HG02973 (cell line): Measurements from ENCODE around the gene ZBED1.
"Not testable (repeated sequence)": the region's sequence is repeated elsewhere in the genome, so short reads cannot be mapped to it uniquely, and the experiment has no call there.

Experiments
- ATAC-seq: cut with Tn5 transposase; IDR thresholded peaks from one replicate; pipeline ENCODE4 v1.9.1; 2021; ENCODE audit warnings: moderate library complexity; ENCODE audit not compliant: unreplicated experiment

The ZBED1 gene

GRCh38 chrX:2520539-2520938, 19.8 kb upstream of the ZBED1 start:
- no peak for ATAC-seq

DNA sequence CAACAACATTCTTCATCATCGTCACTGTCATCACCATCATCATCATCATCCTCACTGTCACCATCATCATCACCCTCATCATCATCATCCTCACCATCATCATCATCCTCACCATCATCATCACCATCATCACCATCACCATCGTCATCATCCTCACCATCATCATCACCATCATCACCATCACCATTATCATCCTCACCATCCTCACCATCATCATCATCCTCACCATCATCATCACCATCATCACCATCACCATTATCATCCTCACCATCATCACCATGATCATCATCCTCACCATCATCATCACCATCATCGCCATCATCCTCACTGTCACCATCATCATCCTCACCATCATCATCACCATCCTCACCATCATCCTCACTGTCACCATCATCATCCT, 18.9 kb upstream of the ZBED1 start:
- ATAC-seq: not testable (repeated sequence)

DNA sequence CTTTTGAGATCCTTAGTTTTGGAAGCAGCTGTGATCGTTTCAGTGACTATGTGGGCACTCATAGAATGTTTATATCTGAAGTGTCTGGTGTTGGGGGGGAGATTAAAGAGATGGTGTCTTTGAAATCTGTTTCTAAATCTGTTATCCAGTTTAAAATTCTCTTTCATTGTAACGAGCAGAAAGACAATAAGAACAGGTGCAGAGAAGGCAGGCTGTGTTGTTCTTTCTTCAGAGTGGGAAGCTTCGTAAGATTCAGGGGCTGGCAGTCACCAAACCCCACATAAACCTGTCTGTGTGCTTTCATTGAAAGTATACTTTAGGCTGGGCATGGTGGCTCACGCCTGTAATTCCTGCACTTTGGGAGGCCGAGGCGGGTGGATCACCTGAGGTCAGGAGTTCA, 16.3 kb upstream of the ZBED1 start:
- ATAC-seq: peak; percentile 9

- peak; percentile 36 for ATAC-seq
Measured at GRCh38 chrX:2516623-2517022, 15.8 kb upstream of the ZBED1 start.

GRCh38 chrX:2514131-2514530, 13.4 kb upstream of the ZBED1 start:
- no peak for ATAC-seq

DNA sequence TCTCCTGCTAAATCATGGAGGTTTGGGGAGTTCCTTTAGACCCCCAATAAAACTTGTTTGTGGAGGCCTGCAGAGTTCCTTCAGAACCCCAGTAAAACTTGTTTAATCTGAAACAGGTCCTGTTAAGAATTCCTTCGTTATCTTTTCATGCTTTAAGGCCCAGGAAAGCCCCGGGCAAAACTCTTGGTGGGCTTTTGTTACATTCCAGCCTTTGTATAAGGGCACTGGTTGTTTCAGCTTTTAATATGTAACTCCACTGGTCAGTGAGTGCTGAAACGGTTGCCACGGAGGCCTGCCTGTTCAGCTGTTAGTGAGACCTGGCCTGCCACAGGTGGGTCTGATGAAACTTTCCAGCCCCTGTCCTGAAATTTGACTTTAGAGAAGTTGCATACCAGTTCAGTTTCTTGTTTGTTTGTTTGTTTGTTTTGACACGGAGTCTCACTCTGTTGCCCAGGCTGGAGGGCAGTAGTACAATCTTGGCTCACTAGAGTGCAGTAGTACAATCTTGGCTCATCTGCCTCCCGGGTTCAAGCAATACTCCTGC, 12.4 kb upstream of the ZBED1 start:
- ATAC-seq: no peak

- no peak for ATAC-seq
Measured at GRCh38 chrX:2512501-2512900, 11.7 kb upstream of the ZBED1 start.

- ATAC-seq: no peak
Measured at GRCh38 chrX:2511326-2511725, 10.6 kb upstream of the ZBED1 start.

DNA sequence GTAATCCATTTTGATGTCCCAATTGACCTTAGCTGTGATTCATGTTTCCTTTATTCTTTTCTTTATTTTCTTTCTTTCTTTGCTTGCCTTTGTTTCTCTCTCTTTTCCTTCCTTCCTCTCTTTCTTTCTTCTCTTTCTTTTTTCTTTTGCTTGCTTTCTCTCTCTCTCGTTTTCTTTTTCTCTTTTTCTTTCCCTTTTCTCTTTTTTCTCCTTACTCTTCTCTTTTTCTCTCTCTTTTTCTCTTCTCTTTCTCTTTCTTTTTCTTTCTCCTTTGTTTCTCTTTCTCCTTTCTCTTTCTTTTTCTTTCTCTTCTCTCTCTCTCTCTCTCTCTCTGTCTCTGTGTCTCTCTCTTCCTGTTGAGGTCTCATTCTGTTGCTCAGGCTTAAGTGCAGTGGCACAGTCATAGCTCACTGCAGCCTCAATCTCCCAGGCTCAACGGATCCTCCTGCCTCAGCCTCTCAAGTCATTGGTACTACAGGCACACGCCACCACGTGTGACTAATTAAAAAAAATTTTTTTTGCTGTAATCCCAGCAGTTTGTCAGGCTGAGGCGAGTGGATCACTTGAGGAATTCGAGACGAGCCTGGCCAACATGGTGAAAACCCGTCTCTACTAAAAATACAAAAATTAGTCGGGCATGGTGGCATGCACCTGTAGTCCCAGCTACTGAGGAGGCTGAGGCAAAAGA, 8.0 kb upstream of the ZBED1 start:
- ATAC-seq: no peak

- ATAC-seq: no peak
Measured at GRCh38 chrX:2507904-2508627, 7.3 kb upstream of the ZBED1 start.

GRCh38 chrX:2507196-2507595, 6.4 kb upstream of the ZBED1 start:
- no peak for ATAC-seq

GRCh38 chrX:2505341-2505740, 4.6 kb upstream of the ZBED1 start:
- ATAC-seq: not testable (repeated sequence)

DNA sequence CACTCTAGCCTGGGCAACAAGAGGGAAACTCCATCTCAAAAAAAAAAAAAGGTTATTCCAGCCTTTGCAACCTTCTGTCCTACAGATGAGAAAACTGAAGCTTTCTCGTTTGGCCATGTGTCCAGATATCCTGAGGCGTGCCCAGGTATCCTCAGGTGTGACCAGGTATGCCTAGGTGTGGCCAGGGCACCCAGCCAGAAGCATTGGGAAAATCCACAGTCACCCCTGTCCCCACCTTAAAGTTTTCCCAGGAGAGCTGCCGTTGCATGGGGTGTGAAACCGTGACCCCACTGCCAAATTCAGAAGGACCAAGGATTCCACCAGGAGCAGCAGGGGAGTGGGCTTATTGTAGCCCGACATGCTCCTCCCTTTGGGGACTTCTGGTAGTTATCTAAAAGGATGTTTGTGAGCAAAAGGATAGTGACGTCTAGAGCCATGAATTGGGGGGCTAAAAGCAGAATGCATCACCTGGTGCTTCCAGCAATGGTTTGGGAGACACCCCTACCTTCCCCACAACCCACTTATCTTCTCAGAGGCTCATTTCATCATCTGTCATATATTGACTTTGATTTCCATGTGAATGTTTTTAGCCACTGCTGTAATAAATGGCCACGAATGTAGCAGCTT, 4.0 kb upstream of the ZBED1 start:
- ATAC-seq: no peak

DNA sequence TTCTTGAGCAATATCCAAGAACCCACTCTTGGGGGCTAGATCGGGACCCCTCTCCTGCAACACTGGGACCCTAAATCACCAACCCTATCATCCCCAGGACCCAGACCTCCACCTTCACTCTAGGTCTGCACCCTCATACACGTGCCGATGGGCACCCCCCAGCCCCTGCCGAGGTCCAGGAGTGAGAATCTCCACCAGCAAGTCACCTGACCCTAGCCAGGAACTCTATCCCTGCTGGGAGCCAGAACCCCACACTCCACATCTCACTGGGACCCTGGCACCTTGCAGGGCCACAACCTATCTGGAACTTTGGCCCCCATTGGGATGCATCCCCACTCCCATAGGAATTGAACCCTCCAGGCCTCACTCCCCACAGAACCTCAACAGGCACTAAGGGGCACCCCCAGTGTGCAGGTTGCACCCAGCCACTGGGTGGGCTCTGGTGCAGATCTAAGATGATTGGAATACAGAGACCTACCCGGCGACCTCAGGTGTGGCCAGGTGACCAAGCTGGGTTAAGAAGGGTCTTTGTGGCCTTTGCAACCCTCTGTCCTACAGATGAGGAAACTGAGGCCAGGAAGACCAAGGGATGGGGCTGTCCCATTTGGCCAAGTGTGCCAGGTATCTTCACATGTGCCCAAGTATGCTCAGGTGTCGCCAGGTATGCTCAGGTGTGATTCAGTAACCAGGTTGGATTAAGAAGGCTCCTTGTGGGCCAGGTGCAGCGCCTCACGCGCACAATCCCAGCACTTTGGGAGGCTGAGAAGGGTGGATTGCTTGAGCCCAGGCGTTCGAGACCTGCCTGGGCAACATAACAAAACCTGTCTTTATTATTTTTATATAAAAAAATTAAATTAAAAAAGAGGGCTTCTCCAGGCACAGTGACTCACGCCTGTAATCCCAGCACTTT, 3.1 kb upstream of the ZBED1 start:
- ATAC-seq: no peak

DNA sequence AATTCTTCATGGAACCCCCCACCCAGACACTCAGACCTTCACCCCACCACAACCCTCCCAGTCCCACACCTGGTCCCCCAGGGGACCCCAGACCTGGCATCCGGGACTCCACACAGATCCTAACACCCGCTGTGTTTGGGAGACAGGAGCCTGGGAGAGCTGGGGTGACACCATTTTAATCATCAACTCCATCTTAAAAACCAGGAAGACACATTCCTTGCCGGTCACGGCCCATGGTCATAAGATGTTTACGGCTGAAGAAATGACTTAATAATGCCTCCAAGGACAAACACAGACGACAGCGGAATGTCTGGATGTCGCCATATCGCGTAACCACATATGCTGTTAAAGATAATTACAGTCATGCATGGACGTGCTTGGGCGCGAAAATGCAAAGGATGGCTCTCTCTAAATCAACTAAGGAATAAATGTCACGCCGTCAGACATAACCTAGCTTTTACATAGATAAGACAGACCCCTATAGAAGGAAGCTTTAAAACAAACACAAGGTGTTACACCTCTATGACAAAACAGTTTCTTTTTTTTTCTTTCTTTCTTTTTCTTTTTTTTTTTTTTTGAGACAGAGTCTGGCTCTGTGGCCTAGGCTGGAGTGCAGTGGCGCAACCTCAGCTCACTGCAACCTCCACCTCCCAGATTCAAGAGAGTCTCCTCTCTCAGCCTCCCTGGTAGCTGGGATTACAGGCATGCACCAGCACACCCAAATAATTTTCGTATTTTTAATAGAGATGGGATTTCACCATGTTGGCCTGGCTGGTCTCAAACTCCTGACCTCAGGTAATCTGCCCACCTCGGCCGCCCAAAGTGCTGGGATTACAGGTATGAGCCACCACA, 2.1 kb upstream of the ZBED1 start:
- no peak for ATAC-seq

DNA sequence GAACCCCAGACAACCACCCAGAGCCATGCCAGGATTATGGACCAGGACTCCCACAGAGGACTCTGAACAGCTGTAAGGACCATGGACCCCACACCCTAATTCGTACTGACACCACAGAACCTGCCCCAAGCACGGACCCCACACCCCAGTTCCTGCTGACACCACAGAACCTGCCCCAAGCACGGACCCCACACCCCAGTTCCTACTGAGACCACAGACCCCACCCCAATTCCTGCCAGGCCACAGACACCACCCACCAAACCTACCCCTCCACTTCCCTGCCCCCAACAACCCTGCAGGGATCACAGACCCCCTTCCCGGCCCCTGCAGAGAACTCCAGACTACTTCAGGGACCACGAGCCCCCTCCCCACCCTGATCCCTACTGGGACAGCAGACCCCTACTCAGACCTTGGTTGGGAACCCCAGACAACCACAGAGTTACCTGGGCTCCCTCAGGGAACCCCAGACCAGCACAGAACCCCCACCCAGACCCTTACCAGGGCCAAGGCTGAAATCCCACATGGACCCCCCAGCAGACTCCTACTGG, 1.4 kb upstream of the ZBED1 start:
- no peak for ATAC-seq

GRCh38 chrX:2501559-2502102, 855 bp upstream of the ZBED1 start:
- ATAC-seq: no peak

DNA sequence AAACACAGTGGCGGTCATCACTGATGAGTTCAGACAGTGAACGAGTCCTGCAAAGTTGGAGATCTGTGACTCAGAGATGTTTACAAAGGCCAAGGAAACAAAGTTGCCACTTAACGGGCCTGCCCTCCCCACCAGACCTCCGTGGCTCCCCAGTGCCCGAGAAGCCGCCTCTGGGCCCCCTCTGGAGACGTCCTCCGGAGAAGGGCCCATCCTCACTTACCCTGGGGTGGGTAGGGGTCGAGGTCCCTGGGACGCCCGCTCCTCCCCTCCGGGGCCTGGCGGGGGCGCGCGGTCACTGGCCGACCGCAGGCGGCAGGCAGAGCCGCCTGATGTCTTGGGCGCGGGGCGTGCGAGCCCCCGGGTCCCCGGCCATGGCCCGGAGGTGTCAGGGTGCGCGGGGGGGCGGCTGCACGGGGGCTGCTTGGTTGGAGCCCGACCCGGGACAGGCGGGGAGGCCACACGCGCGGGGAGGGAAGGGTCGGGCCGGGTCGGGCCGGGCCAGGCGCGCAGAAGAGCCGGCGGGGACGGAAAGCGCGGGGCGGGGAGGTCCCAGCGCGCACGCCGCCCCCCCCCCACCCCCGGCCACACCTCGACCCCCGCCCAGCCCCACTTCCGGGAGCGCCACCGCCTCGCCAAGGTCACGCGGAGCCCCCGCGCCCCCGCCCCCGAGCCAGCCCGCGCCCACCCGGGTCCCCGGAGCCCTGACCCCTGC, 529 bp downstream of the ZBED1 start:
- ATAC-seq: peak; percentile 42

DNA sequence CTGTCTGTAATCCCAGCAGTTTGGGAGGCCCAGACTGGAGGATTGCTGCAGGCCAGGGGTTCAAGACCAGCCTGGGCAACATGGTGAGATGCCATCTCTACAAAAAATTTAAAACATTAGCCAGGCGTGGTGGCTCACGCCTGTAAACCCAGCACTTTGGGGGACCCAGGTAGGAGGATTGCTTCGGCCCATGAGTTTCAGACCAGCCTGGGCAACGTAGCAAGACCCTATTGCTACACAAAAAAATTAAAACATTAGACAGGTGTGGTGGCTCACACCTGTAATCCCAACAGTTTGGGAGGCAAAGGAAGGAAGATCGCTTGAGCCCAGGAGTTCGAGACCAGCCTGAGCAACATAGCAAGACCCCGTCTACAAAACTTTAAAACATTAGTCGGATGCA, 1.3 kb downstream of the ZBED1 start:
- ATAC-seq: no peak
